Nephron (organoid): ENCODE measurements around the gene CRYBA4.

Experiments used
- H3K27ac Mint-ChIP-seq, 3 experiments: 2 replicates each; pipeline ENCODE4 v1.8.0; 2020; ENCODE audit warnings: mixed read lengths in 3 of 3, mild to moderate bottlenecking in 2 of 3, moderate library complexity in 1 of 3
- H3K27me3 Mint-ChIP-seq: 2 replicates; pipeline ENCODE4 v1.8.0; 2021; ENCODE audit warnings: low read depth, mild to moderate bottlenecking, moderate library complexity, mixed read lengths
- H3K36me3 Mint-ChIP-seq: 2 replicates; pipeline ENCODE4 v1.8.0; 2020; ENCODE audit warnings: low read depth, mixed read lengths
- H3K4me1 Mint-ChIP-seq: 2 replicates; pipeline ENCODE4 v1.8.0; 2020; ENCODE audit warnings: mixed read lengths
- H3K4me3 Mint-ChIP-seq, 3 experiments: 2 replicates each; pipeline ENCODE4 v1.8.0; 2020; ENCODE audit warnings: mild to moderate bottlenecking in 3 of 3, mixed read lengths in 3 of 3, moderate library complexity in 2 of 3
- H3K9me3 Mint-ChIP-seq: 2 replicates; pipeline ENCODE4 v1.8.0; 2020; ENCODE audit warnings: mixed read lengths
- TF ChIP-seq, protein P1 (sequence below), 3 experiments: fragments of 200-600 bp; sonication (generic); IDR thresholded peaks; one replicate each; pipeline ENCODE4 v1.5.0; 2021; ENCODE audit warnings: antibody characterized with exemption in 3 of 3; ENCODE audit not compliant: unreplicated experiment in 3 of 3

The CRYBA4 gene

DNA sequence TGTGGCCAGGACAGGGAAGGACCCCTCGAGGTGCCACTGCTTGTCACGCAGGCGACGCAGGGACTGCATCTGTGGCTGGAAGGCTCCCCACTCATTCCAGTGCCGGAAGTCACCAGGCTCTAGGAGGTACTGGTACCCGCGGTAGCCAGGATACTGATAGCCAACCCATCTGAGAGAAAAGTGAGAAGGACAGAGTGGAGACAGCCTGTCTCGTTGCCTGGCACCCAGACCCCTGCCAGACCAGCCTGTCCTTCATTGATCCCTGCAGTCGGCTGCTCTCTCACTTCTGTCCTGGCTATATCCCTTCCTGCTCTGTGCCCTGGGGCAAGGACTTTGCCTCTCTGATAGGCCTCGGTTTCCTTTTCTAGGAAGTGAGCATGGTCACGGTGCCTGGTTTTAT, 22.3 kb upstream of the CRYBA4 start:
- Mint-ChIP-seq H3K27ac (no peak overlapping the region), H3K9me3 (no peaks in the 10 kb centered on the region), H3K4me1 (no peaks in the 10 kb centered on the region), H3K27me3 (peaks cover 30% of the 10 kb centered on the region), H3K4me3 (no peak overlapping the region), H3K36me3 (no peaks in the 10 kb centered on the region)
- TF ChIP-seq, protein P1, sequence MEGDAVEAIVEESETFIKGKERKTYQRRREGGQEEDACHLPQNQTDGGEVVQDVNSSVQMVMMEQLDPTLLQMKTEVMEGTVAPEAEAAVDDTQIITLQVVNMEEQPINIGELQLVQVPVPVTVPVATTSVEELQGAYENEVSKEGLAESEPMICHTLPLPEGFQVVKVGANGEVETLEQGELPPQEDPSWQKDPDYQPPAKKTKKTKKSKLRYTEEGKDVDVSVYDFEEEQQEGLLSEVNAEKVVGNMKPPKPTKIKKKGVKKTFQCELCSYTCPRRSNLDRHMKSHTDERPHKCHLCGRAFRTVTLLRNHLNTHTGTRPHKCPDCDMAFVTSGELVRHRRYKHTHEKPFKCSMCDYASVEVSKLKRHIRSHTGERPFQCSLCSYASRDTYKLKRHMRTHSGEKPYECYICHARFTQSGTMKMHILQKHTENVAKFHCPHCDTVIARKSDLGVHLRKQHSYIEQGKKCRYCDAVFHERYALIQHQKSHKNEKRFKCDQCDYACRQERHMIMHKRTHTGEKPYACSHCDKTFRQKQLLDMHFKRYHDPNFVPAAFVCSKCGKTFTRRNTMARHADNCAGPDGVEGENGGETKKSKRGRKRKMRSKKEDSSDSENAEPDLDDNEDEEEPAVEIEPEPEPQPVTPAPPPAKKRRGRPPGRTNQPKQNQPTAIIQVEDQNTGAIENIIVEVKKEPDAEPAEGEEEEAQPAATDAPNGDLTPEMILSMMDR (IDR thresholded peaks at IDR 0.05; ENCODE audit: unreplicated experiment in 3 of 3) = no peak

DNA sequence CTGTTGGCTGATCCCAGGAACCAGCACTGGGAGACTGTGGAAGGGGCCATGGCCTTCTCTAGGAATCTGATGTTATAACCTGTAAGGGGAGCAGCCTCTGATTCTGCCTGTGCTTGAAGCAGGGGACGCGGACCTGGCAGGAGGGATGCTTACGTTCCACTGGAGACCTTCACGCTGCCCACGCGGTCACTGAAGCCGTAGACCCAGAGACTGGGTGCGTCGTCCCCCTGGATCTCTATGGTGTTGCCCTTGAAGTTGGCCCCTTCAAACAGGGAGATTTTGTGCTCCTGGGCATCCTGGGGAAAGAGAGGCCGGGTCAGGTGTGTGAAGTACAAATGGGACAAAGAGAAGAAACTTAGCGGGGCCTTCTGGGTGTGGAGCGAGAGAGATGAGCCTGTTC, 20.0 kb upstream of the CRYBA4 start:
- Mint-ChIP-seq H3K27me3 (peaks cover 26% of the 10 kb centered on the region), H3K4me1 (no peaks in the 10 kb centered on the region), H3K36me3 (no peaks in the 10 kb centered on the region), H3K4me3 (no peak overlapping the region), H3K9me3 (no peaks in the 10 kb centered on the region), H3K27ac (no peak overlapping the region)
- TF ChIP-seq, protein P1 (IDR thresholded peaks at IDR 0.05; ENCODE audit: unreplicated experiment in 3 of 3) = no peak

DNA sequence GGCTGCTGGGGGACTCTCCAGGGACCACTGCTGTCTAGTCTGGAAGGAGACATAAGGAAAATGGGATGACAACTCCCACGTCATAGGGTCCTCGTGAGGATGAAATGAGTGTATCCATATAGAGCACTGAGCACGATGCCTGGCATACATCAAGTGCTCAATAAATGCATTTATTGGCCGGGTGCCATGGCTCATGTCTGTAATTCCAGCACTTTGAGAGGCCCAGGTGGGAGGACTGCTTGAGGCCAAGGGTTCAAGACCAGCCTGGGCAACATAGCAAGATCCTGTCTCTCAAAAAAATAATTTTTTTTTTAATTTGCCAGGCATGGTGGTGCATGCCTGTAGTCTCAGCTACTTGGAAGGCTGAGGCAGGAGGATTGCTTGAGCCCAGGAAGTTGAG, 19.6 kb upstream of the CRYBA4 start:
- H3K27ac Mint-ChIP-seq = no peak overlapping the region
- TF ChIP-seq, protein P1 (IDR thresholded peaks at IDR 0.05; ENCODE audit: unreplicated experiment in 3 of 3) = no peak
- peaks cover 24% of the 10 kb centered on the region for H3K27me3 Mint-ChIP-seq
- no peaks in the 10 kb centered on the region for H3K9me3 Mint-ChIP-seq
- no peaks in the 10 kb centered on the region for H3K4me1 Mint-ChIP-seq
- H3K4me3 Mint-ChIP-seq = no peak overlapping the region
- no peaks in the 10 kb centered on the region for H3K36me3 Mint-ChIP-seq

DNA sequence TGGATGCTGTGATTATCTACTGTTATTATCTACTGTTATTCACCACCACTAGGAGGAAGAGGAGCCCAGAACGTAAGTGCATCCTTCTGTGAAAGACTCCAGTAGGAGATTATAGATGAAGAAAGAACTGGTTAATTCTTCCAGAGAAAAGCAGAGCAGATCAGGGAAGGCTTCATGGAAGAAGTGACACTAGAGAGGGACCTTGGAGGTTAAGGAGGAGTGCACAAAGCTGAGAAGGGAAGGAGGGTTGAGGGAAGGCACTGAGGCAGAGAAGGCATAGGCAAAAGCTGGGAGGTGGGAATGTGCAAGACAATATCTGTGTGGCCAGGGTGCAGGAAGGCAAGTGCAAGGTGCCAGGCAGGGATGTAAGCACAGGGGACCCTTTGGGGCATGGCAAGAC, 17.4 kb upstream of the CRYBA4 start:
- Mint-ChIP-seq H3K27me3 (peaks cover 13% of the 10 kb centered on the region), H3K36me3 (no peaks in the 10 kb centered on the region), H3K4me3 (no peak overlapping the region), H3K4me1 (no peaks in the 10 kb centered on the region), H3K27ac (no peak overlapping the region), H3K9me3 (no peaks in the 10 kb centered on the region)
- TF ChIP-seq, protein P1 (IDR thresholded peaks at IDR 0.05; ENCODE audit: unreplicated experiment in 3 of 3) = no peak

DNA sequence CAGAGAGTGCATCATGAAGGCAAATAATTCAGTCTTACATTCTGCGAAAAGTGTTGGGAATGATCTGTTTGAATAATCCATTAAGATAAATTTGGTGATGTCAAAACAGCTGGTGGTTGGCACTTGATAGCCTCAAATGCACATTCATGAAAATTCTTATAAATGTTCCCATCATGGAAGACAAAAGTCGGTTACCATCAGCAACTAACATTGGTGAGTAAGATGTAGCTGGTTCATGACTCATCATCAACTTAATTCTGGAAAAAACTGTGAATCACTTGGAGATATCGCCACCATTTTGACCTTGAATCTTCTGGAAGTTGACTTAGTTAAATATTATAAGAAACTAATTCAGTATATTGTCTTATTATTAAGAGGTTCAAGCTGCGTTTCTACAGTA, 15.2 kb upstream of the CRYBA4 start:
- Mint-ChIP-seq H3K27ac (no peak overlapping the region), H3K4me1 (no peaks in the 10 kb centered on the region), H3K36me3 (no peaks in the 10 kb centered on the region), H3K4me3 (no peak overlapping the region), H3K9me3 (no peaks in the 10 kb centered on the region), H3K27me3 (peaks cover 4% of the 10 kb centered on the region)
- TF ChIP-seq, protein P1 (IDR thresholded peaks at IDR 0.05; ENCODE audit: unreplicated experiment in 3 of 3) = no peak

DNA sequence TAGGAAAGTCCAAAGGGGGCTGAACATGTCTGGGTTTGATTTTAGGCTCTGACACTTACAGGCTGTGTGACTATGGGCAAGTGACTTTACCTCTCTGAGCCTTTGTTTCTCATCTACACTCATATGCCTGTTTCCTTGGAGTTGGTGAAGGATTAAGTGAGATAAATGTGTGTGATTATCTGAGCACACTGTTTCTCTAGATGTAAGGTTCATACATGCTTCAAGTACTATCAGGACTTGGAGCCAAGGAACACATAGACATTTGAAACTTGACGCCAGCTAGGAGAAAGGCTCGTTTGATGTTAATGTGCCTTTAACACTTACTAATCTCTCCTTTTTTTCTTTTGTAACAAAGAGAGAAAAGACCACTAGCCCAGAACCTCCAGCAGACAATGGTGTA, 13.6 kb upstream of the CRYBA4 start:
- H3K27me3 Mint-ChIP-seq = peaks cover 16% of the 10 kb centered on the region
- H3K9me3 Mint-ChIP-seq = no peaks in the 10 kb centered on the region
- no peaks in the 10 kb centered on the region for H3K4me1 Mint-ChIP-seq
- no peaks in the 10 kb centered on the region for H3K36me3 Mint-ChIP-seq
- TF ChIP-seq, protein P1 (IDR thresholded peaks at IDR 0.05; ENCODE audit: unreplicated experiment in 3 of 3) = no peak
- H3K4me3 Mint-ChIP-seq = no peak overlapping the region
- no peak overlapping the region for H3K27ac Mint-ChIP-seq
